GM21526 (cell line): Measurements from ENCODE around the gene CTSL.
"Not testable (repeated sequence)": the region's sequence is repeated elsewhere in the genome, so short reads cannot be mapped to it uniquely, and the experiment has no call there.

Experiments used
- ATAC-seq: cut with Tn5 transposase; IDR thresholded peaks from one replicate; pipeline ENCODE4 v1.9.1; 2021; ENCODE audit warnings: moderate library complexity; ENCODE audit not compliant: unreplicated experiment, low FRiP score

The CTSL gene

GRCh38 chr9:87750726-87751125 is 24.8 kb downstream of the CTSL start:
- ATAC-seq, result no peak

GRCh38 chr9:87751423-87751822 is 25.5 kb downstream of the CTSL start:
- ATAC-seq, result no peak

DNA sequence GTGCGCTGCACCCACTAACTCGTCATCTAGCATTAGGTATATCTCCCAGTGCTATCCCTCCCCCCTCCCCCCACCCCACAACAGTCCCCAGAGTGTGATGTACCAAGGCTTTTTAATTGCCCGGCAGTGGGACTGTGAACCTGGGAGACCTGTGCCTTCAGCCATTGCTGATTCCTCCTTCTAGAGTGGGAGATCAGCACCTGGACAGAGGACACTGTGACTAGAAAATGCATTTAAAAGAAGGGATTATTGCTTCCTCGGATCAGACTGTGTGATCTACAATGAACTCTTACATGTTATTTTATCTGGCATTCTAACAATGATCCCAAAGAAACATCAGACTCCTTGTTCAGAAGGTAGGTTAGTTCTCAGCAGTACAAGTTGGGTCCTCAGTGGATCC is 25.9 kb downstream of the CTSL start:
- no peak for ATAC-seq

DNA sequence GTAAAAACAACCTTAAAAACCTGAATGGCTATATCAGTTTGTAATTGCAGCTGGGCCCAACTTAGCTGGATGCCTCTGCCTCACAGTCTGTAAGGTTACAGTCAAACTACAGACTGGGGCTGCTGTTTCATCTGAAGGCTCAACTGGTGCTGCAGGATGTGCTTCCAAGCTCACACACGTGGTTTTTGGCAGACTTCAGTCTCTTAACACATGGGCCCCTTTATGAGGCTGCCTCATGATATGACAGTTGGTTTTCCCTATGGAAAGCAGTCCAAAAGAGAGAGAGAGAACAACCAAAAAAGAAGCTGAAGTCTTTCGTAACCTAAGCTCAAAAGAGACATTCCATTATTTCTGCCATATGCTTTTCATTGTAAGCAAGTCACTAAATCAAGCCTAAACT is 27.4 kb downstream of the CTSL start:
- ATAC-seq, result no peak

DNA sequence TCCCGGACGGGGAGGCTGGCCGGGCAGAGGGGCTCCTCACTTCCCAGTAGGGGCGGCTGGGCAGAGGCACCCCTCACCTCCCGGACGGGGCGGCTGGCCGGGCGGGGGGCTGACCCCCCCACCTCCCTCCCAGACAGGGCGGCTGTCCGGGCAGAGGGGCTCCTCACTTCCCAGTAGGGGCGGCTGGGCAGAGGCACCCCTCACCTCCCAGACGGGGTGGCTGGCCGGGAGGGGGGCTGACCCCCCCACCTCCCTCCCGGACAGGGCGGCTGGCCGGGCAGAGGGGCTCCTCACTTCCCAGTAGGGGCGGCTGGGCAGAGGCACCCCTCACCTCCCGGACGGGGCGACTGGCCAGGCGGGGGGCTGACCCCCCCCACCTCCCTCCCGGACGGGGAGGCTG is 32.4 kb downstream of the CTSL start:
- ATAC-seq, result not testable (repeated sequence)

- not testable (repeated sequence) for ATAC-seq
Observed at GRCh38 chr9:87759980-87760379, 34.1 kb downstream of the CTSL start.

DNA sequence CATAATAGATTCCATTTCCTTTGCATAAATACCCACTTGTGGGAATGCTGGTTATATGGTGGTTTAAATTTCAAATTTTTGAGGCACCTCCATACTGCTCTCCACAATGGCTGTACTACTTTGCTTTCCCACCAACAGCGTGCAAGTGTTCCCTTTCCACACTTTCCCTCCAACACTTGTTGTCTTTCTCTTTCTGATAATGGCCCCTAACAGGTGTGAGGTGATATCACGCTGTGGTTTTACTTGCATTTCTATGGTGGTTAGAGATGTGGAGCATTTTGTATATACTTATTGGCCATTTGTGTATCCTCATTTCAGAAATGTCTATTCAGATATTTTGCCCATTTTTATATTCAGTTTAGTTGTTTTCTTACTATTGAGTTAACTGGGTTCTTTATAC is 34.6 kb downstream of the CTSL start:
- no peak for ATAC-seq

GRCh38 chr9:87763286-87763685 is 37.4 kb downstream of the CTSL start:
- no peak for ATAC-seq

GRCh38 chr9:87765521-87765920 is 39.6 kb downstream of the CTSL start:
- ATAC-seq, result no peak

DNA sequence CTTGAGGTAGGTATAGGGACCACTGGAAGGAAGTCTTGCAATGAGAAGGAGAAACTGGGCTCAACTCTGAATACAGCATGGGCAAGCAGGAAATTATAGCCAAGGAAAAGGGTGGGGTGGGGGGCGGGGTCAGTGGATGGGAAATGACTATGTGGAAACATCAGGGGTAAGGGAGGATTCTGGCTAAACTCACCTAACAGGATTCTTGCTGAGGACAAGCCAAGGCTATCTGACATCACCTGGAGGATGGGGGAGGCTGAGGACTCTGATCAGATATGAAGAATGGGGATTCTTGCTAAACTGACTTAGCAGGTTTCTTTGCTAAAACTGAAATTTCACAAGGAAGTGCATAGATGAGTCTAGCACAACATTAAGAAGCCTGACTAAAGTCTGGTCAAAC is 40.8 kb downstream of the CTSL start:
- ATAC-seq, result no peak

DNA sequence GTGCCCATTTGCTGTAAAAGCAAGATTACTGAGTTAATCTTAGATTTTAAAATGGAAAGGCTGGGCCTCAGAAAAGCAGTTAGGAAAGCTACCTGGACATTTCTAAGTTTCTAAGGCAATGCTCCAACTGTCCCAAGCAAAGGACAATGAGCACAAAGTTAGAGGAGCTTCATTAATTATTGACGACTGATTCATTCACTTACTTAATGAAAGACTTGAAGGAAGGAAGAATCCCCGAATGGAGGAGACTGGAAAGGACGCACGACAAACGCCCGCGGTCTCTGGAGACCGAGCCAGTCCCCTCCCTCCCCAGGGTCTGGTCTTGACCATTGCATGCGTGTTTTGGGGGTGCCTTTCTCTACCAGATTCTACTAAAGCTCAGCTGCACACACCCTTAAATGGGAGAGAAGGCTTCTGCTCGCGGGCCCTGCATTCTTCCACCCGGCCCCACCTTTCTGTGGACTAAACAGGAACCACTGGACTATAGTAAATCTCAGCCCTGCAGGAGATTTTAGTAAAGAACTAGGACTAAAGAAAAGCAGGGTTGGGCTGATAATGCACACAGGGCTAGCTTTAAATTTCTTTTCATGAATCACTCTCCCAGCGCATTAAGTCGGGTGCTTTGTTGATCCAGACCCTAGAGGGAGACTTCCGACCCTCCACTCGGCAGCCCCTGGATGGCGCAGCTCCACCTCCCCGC is 44.8 kb downstream of the CTSL start:
- no peak for ATAC-seq

DNA sequence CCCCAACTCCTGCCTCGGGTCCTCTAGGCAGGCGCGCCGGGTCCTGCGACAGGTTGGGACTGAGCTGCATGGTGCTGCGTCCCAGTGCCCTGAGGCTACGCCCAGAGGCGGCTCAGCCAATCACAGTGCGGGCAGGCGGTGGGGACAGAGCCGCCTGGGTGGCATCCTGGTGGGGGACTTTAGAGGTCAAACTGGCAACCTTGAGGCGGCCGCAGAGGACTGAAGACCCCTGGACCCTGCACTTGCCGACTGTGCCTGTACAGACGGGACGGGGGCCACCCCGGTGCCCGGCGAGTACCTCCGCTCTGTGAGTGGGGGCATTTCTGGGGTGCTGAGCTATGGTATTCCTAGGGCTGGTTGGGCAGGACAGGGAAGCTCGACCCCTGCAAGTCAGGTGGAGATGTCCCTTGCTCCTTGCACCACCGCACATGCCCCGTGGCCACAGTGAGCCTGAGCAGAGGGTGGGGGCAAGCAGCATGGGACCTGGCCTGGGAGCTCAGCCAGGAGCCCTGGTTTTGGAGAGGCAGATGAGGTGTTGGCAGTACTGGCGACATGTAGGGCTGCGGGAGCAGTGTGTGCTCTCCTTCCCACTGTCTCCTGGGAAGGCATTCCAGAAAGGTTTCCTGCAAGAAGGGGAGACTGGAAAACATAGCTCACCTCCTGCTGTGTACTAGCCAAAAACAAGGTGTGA is 45.5 kb downstream of the CTSL start:
- ATAC-seq, result no peak

DNA sequence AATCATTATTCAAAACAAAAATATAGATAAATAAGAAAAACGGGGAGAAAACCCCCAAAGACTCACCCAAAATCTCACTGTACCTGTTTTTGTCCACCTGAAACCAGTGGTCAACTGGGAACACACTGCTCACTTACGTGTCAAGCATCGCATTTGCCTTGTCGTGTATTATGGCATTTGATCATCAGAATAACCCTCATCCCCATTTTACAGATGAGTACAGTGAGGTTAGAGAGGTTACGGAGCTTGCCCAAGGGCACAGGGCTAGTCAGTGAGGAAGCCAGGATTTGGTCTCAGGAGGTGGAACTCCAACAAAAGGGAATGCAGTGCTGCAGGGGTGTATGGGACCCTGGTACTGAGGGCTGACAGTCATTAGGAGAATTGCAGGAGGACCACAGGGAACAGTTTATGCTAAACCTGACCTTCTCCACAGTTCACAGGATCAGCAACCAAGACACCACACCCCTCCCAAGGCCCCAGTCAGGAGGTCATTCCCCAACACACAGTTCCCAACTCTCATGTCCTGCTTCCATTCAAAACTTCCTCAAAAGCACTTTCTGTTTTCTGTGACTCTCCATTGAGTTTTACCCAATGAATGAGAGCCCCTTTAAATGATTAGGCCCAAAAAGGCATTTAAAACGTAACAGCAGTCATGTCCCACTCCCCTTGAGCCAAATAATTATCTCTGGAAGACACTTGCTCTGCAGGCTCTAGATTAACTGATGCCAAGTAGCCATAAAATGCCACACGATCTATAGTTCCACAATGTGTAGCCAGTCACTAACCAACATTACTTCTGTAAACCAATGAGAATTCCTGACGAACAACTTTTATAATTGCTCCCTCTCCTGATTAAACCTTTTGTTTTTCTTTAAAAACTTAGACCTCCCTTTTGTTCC is 50.8 kb downstream of the CTSL start:
- ATAC-seq, result no peak

- ATAC-seq, result no peak
Observed at GRCh38 chr9:87778996-87779395, 53.1 kb downstream of the CTSL start.
